Measurements from ENCODE around the gene ANKRD42.
"Not testable (repeated sequence)": the region's sequence is repeated elsewhere in the genome, so short reads cannot be mapped to it uniquely, and the experiment has no call there.

ANKRD42 gene

DNA sequence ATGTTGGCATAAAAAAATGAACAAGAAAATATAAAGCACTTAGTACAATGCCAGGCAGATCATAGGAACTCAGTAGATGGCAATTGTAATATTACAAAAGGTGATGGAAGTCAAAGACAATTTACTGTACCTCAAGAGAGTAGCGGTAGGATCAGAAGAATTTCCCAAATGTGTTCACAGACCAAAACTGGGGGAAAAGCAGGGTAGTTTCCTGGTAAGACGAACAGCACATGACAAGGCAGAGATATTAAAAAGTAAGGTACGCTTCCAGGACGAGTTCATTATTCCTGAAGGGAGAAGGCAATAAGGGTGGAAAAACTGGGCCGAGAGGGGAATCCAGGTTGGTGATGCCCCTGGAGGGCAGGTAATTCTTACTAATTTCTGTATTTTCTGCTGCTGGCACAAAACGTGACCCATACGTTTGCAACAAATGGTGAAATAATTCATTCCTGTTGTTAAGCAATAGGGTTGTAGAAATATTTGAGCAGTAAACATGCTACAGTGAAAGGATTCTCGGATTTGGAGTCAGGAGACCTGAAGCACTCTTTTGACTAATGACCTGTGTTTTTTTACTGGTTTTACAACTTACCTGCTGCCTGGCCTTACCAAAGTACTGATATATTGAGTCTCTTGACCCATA lies 786 bp upstream of the ANKRD42 start:
- DNase-seq (ENCODE audit: insufficient read length, low spot score) (no peak), FAIRE-seq (no peak)
- TF ChIP-seq PAX5 (IDR thresholded peaks at IDR 0.05; ENCODE audit: insufficient read depth, low read length, severe bottlenecking) (no peak), TAF1 (IDR thresholded peaks at IDR 0.05; ENCODE audit: low read depth, low read length) (no peak), POU2F2 (IDR thresholded peaks at IDR 0.05; ENCODE audit: low read depth, low read length) (no peak), POLR2AphosphoS5 (IDR thresholded peaks at IDR 0.05; ENCODE audit: low read depth, low read length) (no peak), SPI1 (IDR thresholded peaks at IDR 0.05; ENCODE audit: low read depth, low read length) (no peak), POLR2A (IDR thresholded peaks at IDR 0.05; ENCODE audit: low read depth, low read length) (no peak)

DNA sequence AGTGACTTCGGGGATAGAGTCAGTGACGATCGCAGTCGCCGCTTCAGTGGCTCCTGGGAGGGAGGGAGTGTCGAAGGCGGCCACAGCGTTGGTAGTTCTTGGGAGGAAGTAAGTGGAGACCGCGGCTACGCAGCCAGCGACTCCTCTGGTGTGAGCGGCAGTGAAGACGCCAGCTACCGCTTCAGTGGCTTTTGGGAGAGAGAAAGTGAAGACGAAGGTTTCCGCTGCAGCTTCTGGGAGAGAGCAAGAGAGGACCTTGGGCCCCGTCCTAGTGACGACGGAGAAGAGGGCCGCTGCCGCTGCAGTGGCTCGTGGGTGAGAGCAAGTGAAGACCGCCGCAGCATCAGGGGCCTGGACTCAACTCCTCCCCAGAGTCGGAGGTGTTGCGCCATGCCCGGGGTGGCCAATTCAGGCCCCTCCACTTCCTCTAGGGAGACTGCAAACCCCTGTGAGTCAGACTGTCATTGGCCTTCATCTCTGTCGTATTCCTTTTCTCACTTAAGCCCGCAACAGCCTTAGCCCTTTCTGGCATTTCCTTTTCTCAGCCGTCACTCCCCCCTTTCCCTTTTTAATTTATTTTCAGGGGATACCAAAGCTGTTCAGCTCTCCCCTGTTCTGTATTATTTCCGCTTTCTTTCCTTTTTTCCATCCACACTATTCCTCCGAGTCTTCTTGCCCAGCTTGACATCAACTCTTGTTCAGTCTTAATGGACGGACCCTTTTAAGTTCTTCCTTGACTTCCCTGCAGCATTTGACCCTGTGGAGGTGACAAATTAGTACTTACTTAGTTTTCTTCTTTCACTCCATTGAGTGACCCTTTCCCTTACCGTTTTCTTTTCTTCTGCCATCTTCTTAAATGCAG lies 1.0 kb downstream of the ANKRD42 start:
- DNase-seq (ENCODE audit: insufficient read length, low spot score) (peak; percentile 33), FAIRE-seq (peak; percentile 79)
- TF ChIP-seq TAF1 (IDR thresholded peaks at IDR 0.05; ENCODE audit: low read depth, low read length) (no peak), PAX5 (IDR thresholded peaks at IDR 0.05; ENCODE audit: insufficient read depth, low read length, severe bottlenecking) (no peak), POLR2AphosphoS5 (IDR thresholded peaks at IDR 0.05; ENCODE audit: low read depth, low read length) (no peak), POLR2A (IDR thresholded peaks at IDR 0.05; ENCODE audit: low read depth, low read length) (no peak), SPI1 (IDR thresholded peaks at IDR 0.05; ENCODE audit: low read depth, low read length) (peak; percentile 45; the same call in 1 of the 2 replicates), POU2F2 (IDR thresholded peaks at IDR 0.05; ENCODE audit: low read depth, low read length) (no peak)

DNA sequence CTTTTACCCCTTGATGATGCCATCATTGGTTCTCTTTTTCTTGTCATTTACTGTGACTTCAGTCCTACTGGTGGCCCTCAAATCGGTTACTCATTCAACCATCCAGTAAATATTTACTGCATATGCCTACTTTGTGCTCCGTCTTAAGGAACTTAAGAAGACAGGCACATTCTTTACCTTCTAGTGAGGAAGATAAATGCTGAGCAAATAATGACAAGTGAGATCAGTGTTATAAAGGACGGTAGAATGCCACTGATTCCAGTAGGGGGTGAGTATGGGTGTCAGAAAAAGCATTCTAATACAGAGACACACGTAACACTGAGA lies 1.6 kb downstream of the ANKRD42 start:
- no peak for TF ChIP-seq POU2F2 (IDR thresholded peaks at IDR 0.05; ENCODE audit: low read depth, low read length)
- TF ChIP-seq SPI1 (IDR thresholded peaks at IDR 0.05; ENCODE audit: low read depth, low read length): no peak
- no peak for TF ChIP-seq TAF1 (IDR thresholded peaks at IDR 0.05; ENCODE audit: low read depth, low read length)
- no peak for TF ChIP-seq POLR2AphosphoS5 (IDR thresholded peaks at IDR 0.05; ENCODE audit: low read depth, low read length)
- TF ChIP-seq POLR2A (IDR thresholded peaks at IDR 0.05; ENCODE audit: low read depth, low read length): no peak
- TF ChIP-seq PAX5 (IDR thresholded peaks at IDR 0.05; ENCODE audit: insufficient read depth, low read length, severe bottlenecking): no peak
- DNase-seq (ENCODE audit: insufficient read length, low spot score): no peak
- FAIRE-seq: no peak

GRCh38 chr11:83195649-83196048 lies 2.1 kb downstream of the ANKRD42 start:
- TF ChIP-seq POLR2A (IDR thresholded peaks at IDR 0.05; ENCODE audit: low read depth, low read length) (no peak), TAF1 (IDR thresholded peaks at IDR 0.05; ENCODE audit: low read depth, low read length) (no peak), PAX5 (IDR thresholded peaks at IDR 0.05; ENCODE audit: insufficient read depth, low read length, severe bottlenecking) (no peak), POLR2AphosphoS5 (IDR thresholded peaks at IDR 0.05; ENCODE audit: low read depth, low read length) (no peak), POU2F2 (IDR thresholded peaks at IDR 0.05; ENCODE audit: low read depth, low read length) (no peak), SPI1 (IDR thresholded peaks at IDR 0.05; ENCODE audit: low read depth, low read length) (no peak)
- FAIRE-seq: no peak
- DNase-seq (ENCODE audit: insufficient read length, low spot score): no peak

DNA sequence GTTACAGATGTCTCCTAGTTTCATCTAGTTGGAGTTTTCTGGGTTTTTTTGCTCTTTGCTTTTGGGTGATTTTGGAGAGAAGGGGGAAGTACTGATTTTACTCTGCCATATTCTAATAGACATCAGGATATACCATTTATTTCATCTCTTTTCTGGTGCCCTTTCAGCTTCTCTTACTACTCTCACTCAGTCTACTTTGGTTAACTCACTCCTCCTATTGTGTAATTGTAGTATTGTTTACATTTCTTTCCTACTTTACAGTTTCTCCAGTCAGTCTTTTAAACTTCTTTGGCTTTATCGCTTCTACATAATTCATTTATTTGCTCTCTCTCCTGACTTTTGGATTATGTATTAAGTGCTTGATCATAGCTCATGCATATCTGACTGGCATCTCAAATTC lies 6.5 kb downstream of the ANKRD42 start:
- FAIRE-seq (no peak), DNase-seq (ENCODE audit: insufficient read length, low spot score) (no peak)
- TF ChIP-seq SPI1 (IDR thresholded peaks at IDR 0.05; ENCODE audit: low read depth, low read length): no peak
- no peak for TF ChIP-seq TAF1 (IDR thresholded peaks at IDR 0.05; ENCODE audit: low read depth, low read length)
- no peak for TF ChIP-seq POLR2AphosphoS5 (IDR thresholded peaks at IDR 0.05; ENCODE audit: low read depth, low read length)
- no peak for TF ChIP-seq POU2F2 (IDR thresholded peaks at IDR 0.05; ENCODE audit: low read depth, low read length)
- no peak for TF ChIP-seq PAX5 (IDR thresholded peaks at IDR 0.05; ENCODE audit: insufficient read depth, low read length, severe bottlenecking)
- no peak for TF ChIP-seq POLR2A (IDR thresholded peaks at IDR 0.05; ENCODE audit: low read depth, low read length)

- FAIRE-seq: no peak
- no peak for DNase-seq (ENCODE audit: insufficient read length, low spot score)
- TF ChIP-seq POU2F2 (IDR thresholded peaks at IDR 0.05; ENCODE audit: low read depth, low read length) (no peak), POLR2AphosphoS5 (IDR thresholded peaks at IDR 0.05; ENCODE audit: low read depth, low read length) (no peak), POLR2A (IDR thresholded peaks at IDR 0.05; ENCODE audit: low read depth, low read length) (no peak), SPI1 (IDR thresholded peaks at IDR 0.05; ENCODE audit: low read depth, low read length) (no peak), TAF1 (IDR thresholded peaks at IDR 0.05; ENCODE audit: low read depth, low read length) (no peak), PAX5 (IDR thresholded peaks at IDR 0.05; ENCODE audit: insufficient read depth, low read length, severe bottlenecking) (no peak)
Measured at GRCh38 chr11:83205608-83206185, 12.2 kb downstream of the ANKRD42 start.

DNA sequence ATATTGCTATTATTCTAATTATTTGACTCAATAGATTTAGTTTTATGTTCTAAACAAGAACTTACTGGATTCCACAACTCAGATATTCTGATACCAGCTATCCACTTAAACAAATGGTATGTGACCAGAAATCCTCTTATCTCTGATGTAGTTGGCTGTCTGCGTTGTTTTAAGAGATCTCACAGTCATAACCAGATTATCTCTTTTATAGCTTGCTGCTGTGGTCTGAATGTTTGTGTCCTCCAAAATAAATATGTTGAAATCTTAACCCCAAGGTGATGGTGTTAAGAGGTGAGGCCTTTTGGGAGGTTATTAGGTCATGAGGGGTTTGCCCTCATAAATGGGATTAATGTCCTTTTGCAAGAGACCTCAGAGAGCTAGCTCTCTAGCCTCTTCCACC lies 12.7 kb downstream of the ANKRD42 start:
- FAIRE-seq: no peak
- DNase-seq (ENCODE audit: insufficient read length, low spot score): no peak
- TF ChIP-seq POLR2A (IDR thresholded peaks at IDR 0.05; ENCODE audit: low read depth, low read length): no peak
- TF ChIP-seq TAF1 (IDR thresholded peaks at IDR 0.05; ENCODE audit: low read depth, low read length): no peak

DNA sequence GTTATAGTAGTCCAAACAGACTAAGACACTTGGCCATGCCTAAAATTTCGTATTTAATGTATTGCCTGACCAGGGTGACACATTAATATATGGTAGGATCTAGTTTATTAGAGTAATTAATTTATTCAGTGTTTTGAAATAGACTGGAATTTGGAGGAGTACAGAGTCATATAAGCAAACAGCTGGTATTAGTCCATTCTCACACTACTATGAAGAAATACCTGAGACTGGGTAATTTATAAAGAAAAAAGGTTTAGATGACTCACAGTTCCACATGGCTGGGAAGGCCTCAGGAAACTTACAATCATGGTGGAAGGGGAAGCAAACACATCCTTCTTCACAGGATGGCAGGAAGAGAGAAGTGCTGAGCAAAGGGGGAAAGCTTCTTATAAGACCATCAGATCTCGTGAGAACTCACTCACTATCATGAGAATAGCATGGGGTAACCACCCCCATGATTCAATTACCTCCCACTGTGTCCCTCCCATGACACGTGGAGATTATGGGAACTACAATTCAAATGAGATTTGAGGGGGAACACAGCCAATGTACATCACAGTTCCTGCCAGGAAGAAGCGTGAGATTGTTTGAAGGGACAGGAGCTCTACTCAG lies 13.4 kb downstream of the ANKRD42 start:
- FAIRE-seq; DNase-seq (ENCODE audit: insufficient read length, low spot score): not testable (repeated sequence)

DNA sequence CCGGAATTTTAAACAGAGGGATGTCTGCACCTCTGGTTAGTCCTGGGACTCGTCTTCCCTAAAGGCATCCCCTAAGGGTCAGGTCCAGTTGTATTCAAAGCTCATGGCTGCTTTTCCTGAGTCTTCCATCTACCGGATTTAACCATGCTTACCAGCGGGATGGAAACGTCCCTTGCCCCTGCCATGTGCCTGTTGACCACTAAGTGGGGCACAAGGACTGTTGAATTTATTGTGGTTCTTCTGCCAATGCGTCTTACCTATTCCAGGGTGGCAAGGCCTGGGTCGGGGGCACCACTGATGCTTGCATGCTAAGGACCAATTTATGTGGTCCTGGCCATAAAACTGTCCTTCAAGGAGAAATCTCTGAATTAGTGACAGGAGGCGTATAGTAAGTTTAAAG lies 25.6 kb downstream of the ANKRD42 start:
- no peak for TF ChIP-seq SPI1 (IDR thresholded peaks at IDR 0.05; ENCODE audit: low read depth, low read length)
- no peak for TF ChIP-seq POLR2A (IDR thresholded peaks at IDR 0.05; ENCODE audit: low read depth, low read length)
- no peak for TF ChIP-seq PAX5 (IDR thresholded peaks at IDR 0.05; ENCODE audit: insufficient read depth, low read length, severe bottlenecking)
- no peak for TF ChIP-seq POU2F2 (IDR thresholded peaks at IDR 0.05; ENCODE audit: low read depth, low read length)
- TF ChIP-seq POLR2AphosphoS5 (IDR thresholded peaks at IDR 0.05; ENCODE audit: low read depth, low read length): no peak
- TF ChIP-seq TAF1 (IDR thresholded peaks at IDR 0.05; ENCODE audit: low read depth, low read length): no peak
- no peak for FAIRE-seq
- no peak for DNase-seq (ENCODE audit: insufficient read length, low spot score)

Measured in GM12891 (cell line).